Measurements from ENCODE around the gene ZNF750. TPM values are rescaled to one million over a fixed set of nuclear protein-coding genes. Genes with fewer than 3 reads are reported as not detected.

ZNF750 gene
- total and polyA plus RNA-seq, 3 donors from 2014 or later: 0.21 to 0.63 (median 0.50) TPM

DNA sequence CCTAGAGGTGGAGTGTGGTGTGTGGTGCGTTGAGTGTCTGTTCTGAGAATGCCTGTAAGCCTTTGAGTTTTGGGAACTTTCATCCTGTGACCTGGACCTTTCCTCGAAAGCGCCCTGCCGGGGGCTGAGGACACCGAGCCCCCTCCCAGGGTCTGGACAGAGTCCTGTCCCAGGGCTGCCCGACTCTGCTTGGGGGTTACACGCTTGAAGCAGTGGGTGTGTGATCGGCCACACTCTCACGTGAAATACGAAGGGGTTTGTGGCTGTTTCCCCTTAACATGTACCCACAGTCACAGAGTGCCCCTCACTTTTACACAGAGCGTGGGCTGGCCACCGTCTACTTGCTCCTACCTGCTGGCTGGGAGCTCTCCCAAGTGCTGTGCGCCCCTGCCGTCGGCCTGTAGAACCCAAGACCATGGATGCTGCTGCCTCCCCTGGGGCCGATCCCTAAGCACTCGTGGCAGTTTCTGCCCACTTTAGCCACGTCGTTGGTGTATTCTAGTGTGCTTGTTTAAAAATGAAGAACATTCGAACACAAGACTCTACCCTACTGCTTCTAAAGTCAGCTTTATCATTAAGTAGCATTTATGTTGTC, 6.8 kb downstream of the ZNF750 start:
- no peak overlapping the region for H3K27ac ChIP-seq
- WGBS, 2 donors: 94 to 98% methylated on average over 19 to 20 of the region's 20 CpGs
- H3K4me1 ChIP-seq: peaks cover 27% of the 10 kb centered on the region
- DNase-seq: no peak
- no peaks in the 10 kb centered on the region for H3K27me3 ChIP-seq
- no peak overlapping the region for H3K4me3 ChIP-seq
- TF ChIP-seq, protein P1, sequence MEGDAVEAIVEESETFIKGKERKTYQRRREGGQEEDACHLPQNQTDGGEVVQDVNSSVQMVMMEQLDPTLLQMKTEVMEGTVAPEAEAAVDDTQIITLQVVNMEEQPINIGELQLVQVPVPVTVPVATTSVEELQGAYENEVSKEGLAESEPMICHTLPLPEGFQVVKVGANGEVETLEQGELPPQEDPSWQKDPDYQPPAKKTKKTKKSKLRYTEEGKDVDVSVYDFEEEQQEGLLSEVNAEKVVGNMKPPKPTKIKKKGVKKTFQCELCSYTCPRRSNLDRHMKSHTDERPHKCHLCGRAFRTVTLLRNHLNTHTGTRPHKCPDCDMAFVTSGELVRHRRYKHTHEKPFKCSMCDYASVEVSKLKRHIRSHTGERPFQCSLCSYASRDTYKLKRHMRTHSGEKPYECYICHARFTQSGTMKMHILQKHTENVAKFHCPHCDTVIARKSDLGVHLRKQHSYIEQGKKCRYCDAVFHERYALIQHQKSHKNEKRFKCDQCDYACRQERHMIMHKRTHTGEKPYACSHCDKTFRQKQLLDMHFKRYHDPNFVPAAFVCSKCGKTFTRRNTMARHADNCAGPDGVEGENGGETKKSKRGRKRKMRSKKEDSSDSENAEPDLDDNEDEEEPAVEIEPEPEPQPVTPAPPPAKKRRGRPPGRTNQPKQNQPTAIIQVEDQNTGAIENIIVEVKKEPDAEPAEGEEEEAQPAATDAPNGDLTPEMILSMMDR (IDR thresholded peaks at IDR 0.05): no peak
- TF ChIP-seq POLR2A (IDR thresholded peaks at IDR 0.05): no peak
- no peaks in the 10 kb centered on the region for H3K9me3 ChIP-seq
- no peaks in the 10 kb centered on the region for H3K36me3 ChIP-seq (ENCODE audit: low read depth, missing control alignments)
- intact Hi-C loops (cut with DNase I; ENCODE audit: low total_unique reads): no loop called here

DNA sequence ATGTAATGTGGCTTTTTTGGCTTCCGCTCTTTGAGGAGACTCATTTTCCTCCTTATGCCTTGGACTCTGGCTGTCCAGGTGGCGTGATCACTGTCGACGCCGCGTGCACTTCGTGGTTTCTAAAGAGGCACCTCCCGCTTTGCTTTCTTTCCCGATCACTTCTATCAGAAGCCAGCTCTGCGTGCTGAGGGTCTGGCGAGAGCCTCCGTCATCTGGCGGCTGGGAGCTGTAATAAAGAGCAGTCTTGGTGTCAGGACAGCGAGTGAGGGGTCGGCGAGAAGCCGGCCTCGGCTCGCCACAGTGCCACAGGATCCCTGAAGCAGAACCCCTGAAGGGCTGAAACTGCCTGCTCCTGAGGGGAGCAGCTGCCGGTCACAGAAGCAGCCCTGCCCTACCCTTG, 7.4 kb downstream of the ZNF750 start:
- Histone ChIP-seq H3K27me3 (no peaks in the 10 kb centered on the region), H3K4me3 (no peak overlapping the region), H3K9me3 (no peaks in the 10 kb centered on the region), H3K27ac (no peak overlapping the region), H3K36me3 (ENCODE audit: low read depth, missing control alignments) (no peaks in the 10 kb centered on the region), H3K4me1 (peaks cover 22% of the 10 kb centered on the region)
- TF ChIP-seq, protein P1 (IDR thresholded peaks at IDR 0.05): no peak
- TF ChIP-seq POLR2A (IDR thresholded peaks at IDR 0.05): no peak
- WGBS, 2 donors: 83 to 90% methylated on average over 13 to 20 of the region's 20 CpGs
- DNase-seq: no peak
- intact Hi-C loops (cut with DNase I; ENCODE audit: low total_unique reads): no loop called here

DNA sequence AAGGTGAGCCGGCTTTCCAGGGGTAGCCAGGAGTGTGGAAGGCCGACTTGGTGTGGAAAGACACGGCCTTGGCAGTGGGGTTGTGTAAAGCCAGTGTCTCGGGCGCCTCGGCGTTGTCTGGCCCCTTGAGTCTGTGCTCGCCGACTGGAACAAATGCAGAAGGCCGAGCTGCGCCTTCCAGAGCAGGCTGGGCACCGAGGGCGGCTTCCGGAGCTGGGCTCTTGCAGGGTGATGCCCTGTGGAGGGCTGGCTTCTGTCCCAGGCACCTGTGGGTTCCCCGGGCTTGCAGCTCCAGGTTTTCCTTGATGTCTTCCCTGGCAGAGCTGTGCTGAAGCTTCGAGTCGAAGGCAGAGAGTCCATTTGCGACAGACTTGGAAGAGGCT, 8.0 kb downstream of the ZNF750 start:
- DNase-seq: no peak
- H3K9me3 ChIP-seq: no peaks in the 10 kb centered on the region
- WGBS, 2 donors: 96 to 98% methylated on average over 18 of the region's 18 CpGs
- no peak overlapping the region for H3K27ac ChIP-seq
- no peak for TF ChIP-seq POLR2A (IDR thresholded peaks at IDR 0.05)
- TF ChIP-seq, protein P1 (IDR thresholded peaks at IDR 0.05): no peak
- no peaks in the 10 kb centered on the region for H3K36me3 ChIP-seq (ENCODE audit: low read depth, missing control alignments)
- intact Hi-C loops (cut with DNase I; ENCODE audit: low total_unique reads): no loop called here
- no peaks in the 10 kb centered on the region for H3K27me3 ChIP-seq
- H3K4me1 ChIP-seq: peaks cover 17% of the 10 kb centered on the region
- no peak overlapping the region for H3K4me3 ChIP-seq

DNA sequence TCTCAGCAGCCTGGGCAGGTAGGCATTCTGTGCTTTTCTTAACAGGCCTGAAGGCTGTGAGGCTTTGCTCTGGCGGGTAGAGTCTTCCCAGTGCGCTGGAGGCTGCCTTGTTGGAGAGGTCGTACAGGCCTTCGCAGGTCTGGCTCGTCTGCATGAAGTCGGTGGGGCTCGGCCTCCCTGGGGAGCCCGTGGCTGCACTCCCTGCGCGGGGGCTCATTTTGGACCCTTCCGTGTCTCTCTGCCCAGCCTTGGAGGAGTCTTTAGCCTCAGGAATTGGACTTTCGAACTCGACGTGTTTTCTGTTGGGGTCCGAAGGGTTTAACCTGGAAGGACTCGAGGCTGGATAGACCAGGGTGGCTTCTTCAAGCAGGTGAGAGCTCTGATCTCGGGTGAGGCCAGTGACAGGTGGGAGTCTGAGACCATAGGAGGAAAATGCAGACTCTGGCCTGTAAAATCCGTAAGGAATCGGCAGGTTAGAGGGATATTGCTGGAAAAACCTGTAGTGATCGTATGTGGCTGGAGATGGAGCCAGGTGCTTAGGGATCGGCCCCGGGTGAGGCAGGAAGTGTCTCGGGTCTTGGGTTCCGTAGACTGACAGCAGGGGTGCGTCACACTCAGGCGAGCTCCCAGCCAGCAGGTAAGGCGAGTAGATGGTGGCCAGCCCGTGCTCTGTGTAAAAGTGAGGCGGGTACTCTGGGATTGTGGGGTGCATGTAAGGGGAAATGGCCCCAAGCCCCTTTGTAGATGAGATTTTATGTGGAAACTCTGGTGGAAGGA, 8.6 kb downstream of the ZNF750 start:
- H3K27me3 ChIP-seq: no peaks in the 10 kb centered on the region
- intact Hi-C loops (cut with DNase I; ENCODE audit: low total_unique reads): no loop called here
- TF ChIP-seq, protein P1 (IDR thresholded peaks at IDR 0.05): no peak
- no peak for TF ChIP-seq POLR2A (IDR thresholded peaks at IDR 0.05)
- 87 to 91% methylated on average over 29 of the region's 29 CpGs for WGBS, 2 donors
- H3K9me3 ChIP-seq: no peaks in the 10 kb centered on the region
- no peak for DNase-seq
- no peak overlapping the region for H3K4me3 ChIP-seq
- H3K4me1 ChIP-seq: peaks cover 17% of the 10 kb centered on the region
- H3K27ac ChIP-seq: no peak overlapping the region
- H3K36me3 ChIP-seq (ENCODE audit: low read depth, missing control alignments): no peaks in the 10 kb centered on the region
